ENCODE results near the gene SPEM2. TPM values are rescaled to one million over a fixed set of nuclear protein-coding genes. Genes with fewer than 3 reads are reported as not detected.

Gene SPEM2
- total RNA-seq, 1 experiment from 2014 or later: not detected

DNA sequence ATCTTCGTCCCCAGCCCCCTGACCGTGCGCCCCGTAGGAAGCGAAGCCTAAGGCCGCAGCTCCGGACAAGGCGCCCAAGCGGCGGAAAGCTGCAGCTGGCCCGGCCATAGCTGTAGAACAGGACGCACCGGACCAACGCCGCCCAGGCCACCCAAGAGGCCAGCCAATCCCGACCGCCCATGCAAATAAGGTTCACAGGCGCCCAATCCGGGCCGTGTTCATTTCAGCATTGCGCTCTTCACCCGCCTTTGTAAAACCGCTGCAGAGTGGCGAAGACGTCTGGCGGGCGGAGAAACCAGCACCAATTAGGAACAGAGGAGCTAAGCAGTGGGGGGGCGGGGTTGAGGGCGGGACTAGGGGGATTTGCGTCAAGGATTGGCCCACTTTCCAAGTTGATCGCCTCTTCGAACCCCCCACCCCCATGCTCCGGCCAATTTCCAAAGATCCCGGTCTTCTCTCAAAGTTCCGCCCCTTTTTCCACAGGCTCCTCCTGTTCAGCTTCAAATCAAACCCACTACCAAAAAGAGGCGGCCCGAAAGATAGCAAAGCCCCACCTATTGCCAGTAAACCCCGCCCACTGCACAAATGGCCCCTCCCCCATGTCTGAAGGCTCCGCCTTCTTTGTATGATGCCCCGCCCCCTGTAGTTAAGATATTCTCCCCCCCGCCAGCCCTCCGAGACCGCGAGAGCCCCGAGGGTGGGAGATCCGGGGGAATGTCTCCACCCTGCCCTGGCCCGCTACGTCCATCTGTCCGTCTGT lies 21.3 kb upstream of the SPEM2 start, which contains the start of gene TMEM256:
TMEM256 (minus strand) TSS at position 121 of the 760 bp plus-strand sequence; CDS start at position 108, 13 bp downstream.
- peak; percentile 100 for DNase-seq (ENCODE audit: low read depth)

DNA sequence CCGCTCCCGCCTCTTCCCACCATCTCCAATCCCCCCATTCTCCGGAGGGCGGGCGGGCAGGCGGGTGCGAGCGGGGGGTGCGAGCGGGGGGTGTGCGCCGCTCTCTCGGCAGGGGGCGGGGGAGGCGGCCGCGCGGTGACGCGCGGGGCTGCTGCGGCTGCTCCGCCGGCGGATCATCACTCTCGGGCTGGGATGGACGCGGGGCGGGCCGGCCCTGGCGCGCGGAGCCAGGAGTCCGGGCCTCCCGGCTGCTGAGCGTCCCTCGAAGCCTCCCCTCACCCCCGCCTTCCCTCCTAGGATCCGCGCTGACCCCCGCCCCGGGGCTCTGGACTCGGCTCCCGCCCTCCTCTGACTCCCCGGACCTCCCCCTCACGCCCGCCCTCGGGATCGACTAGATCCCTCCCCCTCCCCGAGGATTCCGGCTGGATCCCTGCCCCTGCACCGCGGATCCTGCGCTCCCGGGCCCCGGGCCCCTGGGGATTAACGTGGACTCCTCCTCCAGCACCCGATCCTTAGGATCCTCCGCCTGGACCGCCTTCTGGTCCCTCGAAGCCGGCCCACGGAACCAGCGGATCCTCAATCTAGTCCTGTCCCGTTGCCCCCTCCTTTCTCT lies 20.6 kb upstream of the SPEM2 start:
- DNase-seq (ENCODE audit: low read depth): peak; percentile 40

DNA sequence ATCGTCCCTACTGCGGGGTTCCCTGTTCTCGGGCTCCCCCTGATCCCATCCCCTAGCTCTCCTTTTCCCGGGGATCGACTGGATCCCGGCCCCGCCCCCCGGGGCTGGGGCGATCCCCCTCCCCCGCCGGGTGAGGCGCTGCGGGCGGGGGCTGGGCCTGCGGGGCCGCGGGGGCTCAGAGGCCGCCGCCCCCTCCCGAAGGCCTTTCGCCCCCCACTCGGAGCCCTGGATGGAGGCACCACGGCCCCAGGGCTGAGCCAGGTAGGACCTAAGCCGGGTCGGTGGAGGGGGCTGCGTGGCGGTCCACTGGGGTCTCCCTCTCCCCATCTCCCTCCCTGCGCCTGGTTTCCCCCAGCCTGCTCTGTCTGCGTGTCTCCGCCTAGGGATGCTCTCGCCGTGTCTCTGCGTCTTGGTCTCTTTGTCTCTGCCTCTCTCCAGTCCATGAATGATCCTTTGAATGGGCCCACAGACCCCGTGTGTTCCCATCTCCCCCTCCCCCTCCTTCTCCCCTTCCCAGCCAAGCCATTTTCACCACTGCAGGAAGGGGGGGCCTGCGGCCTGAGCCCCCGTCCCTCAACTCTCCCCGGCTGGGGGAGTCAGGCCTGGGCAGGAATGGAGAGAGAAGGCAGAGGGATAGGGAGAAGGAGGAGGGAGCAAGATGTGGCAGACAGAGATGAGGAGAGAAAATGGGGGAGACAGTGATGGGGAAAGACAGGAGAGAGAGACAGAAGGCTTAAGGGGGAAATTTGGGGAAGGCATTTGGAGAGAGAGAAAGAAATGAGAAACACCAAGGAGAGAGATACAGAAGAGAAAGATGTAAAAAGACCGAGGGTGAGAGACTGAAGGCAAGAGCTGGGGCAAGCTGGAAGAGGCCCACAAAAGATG lies 19.8 kb upstream of the SPEM2 start:
- peak; percentile 22 for DNase-seq (ENCODE audit: low read depth)

DNA sequence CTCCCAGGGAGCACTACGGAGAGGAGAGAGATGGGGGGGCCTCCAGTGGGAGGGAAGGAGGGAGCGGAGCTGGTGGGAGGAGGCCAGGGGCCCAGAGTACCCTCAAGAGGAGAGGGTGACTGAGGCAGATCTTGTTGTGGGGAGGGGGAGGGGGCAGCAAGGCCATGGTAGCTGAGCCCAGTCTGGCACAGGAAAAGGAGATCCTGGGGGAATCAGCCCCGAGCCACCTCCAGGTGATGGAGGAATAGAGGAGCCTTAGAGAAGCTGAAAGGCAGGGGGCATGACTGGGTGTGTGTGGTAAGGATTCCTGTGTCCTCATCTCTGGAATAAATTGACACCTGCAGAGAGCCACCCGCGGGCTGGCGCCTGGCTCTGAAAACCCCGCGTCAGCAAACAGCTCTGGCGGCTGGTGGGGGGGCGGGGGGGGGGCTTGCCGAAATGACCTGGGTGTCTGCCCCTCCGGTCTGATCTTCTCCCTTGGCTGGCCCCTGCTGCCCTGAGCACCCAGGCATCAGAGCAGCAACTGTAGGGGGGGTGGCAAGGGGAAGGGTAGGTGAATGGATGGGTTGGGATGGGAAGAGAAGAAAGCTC lies 19.1 kb upstream of the SPEM2 start:
- no peak for DNase-seq (ENCODE audit: low read depth)

DNA sequence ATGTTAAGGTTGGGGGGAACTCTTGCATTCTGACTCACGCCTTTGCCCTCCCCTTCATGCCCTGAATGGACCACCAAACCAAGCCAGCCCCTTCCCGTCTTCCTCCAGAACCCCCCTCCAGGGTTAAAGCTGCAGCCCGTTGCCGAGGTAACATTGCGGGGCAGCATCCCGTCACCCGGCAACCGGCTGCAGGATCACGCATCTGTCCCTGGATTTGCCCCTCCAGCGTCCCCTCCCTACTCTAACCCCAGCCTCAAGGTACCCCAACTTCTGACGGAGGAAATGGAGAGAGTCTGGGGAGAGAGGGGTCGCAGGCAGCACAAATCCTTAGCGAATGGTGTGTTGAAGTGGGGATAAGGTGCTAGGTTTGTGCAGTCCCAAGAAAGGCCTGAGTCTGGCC lies 18.3 kb upstream of the SPEM2 start:
- DNase-seq (ENCODE audit: low read depth): no peak

DNA sequence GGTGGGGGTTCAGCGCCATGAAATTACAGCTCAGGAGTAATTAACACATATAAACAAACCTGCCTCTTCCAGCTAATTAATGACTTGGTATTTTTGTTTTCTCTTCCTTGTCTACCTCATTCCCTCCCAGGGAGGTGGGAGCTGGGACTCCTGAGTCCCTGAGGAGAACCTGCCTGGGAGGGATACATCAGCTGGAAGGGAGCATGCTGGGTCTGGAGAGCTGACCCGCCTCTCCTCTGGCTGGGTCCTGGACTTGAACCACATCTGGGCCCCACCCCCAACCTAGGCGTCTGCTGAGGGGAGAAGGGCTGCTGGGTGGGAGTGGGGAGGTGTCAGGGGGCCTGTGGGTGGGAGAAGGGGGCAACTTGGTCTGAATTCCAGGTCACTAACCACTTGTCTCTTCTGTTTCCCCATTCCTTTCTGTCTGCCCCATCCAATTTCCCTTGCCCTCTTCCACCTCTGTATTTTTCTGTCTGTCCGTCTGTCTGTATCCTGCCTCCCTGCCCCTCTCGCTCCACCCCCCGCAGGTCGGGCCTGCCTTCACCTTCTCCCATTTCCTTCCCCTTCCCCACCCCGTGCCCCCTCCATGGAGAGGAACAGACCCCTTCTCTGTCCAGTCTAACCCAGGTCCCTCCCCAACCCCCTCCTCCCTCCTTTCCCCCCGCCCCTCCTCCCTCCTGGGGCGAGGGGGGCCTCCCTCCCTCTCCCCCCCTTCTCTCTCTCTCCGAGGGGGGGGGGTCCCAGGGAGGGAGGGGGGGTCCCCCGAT lies 17.7 kb upstream of the SPEM2 start, which contains the start of gene NLGN2:
NLGN2 (plus strand) TSS at position 361 of the 767 bp plus-strand sequence. CDS start 411 bp downstream, outside the sequence.
- DNase-seq (ENCODE audit: low read depth): no peak

DNA sequence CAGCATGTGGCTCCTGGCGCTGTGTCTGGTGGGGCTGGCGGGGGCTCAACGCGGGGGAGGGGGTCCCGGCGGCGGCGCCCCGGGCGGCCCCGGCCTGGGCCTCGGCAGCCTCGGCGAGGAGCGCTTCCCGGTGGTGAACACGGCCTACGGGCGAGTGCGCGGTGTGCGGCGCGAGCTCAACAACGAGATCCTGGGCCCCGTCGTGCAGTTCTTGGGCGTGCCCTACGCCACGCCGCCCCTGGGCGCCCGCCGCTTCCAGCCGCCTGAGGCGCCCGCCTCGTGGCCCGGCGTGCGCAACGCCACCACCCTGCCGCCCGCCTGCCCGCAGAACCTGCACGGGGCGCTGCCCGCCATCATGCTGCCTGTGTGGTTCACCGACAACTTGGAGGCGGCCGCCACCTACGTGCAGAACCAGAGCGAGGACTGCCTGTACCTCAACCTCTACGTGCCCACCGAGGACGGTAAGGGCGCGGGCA lies 17.1 kb upstream of the SPEM2 start:
- no peak for DNase-seq (ENCODE audit: low read depth)

DNA sequence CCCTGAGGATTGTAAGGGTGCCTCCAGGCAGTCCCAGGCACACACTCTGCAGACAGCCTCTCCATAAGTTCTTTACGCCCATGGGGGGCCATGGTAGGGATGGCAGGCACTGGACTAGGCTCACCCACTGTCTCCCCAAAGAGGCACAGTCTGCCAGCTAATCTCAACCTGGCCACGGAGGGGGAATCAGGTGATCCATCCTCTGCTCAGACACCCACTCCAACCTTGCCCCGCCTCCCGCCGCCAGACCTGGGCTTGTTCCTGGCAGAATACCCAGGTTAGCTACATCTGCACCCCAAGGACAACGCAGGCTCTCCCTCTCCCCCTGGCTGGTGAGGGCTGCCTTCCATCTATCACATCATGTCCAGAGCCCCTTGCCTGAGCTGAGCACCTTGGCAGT lies 16.6 kb upstream of the SPEM2 start:
- DNase-seq (ENCODE audit: low read depth): no peak

DNA sequence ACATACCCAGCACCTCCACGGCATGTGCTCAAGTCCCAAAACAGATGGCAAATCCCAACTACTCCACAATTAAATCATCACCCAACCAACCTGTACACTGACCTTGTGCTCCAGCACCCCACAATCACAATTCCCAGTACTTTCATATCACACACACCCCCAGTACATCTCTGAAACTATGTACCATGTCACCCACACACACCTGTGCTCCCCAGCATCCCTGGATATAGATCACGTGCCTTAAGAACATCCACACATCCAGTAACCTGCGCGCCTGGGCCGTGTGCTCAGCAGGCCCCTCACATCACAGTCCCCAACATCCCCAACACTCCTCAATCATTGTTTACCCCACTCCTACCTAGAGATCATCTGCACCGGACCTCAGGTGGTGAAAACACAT lies 15.7 kb upstream of the SPEM2 start:
- DNase-seq (ENCODE audit: low read depth): no peak

DNA sequence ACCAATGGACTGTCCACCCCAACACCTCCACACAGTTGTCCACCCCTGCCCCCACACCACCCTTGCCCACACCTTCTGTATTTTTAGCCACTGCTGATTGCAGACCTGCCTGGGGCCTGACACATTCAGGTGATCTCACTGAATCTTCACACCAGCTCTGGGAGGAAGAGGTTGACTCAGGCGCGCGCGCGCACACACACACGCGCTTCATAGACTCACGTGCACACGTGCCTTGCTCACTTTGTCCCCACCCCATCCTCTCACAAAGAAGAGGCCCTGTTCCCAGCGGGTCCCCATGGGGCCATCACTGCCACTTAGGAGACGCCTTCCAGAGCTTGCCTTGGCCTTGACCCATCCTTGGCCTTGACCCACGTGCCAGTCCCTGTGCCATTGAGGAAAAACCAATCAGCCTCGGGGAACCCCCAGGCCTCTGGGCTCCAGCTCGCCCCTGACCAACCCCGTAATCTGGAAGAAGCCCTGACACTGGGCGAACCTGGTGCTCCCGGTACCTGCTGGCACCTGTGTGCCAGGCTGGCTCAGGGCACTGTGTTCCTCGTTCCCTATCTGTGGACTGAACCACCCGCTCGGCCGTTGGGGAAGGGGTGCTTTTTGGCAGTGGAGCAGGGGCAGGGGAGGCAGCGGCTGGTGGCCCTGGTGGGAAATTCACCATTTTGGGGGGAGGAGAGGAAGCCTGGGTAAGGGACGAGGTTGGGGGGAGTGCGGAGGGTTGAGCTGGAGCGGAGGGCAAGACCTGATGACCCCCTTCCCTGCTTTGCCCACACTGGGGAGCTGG lies 14.6 kb upstream of the SPEM2 start:
- no peak for DNase-seq (ENCODE audit: low read depth)

DNA sequence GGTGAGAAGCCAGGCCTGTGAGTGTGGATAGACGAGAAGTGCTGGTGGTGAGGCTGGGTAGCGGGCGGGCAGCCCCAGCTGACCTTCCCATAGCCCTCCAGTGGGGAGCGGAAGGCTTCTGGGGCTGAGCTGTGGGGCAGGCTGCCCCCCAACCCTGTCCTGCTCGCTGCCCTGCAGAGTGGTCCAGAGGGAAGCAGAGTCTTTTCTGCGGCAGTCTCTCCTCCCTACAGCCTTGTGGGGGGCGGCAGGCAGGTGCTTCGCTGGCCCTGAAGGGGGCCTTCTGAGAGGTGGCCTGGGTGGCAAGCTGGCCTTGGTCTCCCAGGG lies 14.0 kb upstream of the SPEM2 start:
- DNase-seq (ENCODE audit: low read depth): no peak

DNA sequence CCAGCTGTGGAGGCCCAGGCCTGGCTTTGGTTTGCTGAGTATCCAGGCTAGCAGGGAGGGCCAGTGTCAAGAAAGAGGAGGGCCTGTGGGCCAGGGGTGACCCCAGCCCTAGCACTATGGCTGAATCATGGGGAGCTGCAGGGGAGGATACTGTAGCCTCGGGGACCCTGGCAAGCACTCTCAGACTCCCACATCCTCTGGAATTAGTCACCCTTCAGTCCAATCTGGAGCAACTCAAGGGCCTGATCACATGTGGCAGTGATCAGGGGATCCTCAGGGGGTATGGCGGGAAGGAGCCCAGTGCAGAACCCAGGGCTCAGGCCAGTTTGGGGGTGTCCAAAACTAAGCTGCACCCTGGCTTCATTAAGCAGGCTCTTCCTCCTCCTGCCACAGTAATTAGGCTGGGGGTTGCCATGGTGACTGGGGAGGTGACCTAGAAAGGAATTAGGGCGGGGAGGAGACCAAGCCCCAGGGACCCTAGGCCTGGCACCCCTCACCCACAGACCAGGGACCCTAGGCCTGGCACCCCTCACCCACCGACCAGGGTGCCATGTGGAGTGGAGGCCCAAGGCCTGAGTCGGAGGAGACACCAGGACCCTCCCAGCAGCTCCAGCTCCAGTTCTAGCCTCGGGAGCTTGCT lies 11.9 kb upstream of the SPEM2 start:
- peak; percentile 79 for DNase-seq (ENCODE audit: low read depth)

DNA sequence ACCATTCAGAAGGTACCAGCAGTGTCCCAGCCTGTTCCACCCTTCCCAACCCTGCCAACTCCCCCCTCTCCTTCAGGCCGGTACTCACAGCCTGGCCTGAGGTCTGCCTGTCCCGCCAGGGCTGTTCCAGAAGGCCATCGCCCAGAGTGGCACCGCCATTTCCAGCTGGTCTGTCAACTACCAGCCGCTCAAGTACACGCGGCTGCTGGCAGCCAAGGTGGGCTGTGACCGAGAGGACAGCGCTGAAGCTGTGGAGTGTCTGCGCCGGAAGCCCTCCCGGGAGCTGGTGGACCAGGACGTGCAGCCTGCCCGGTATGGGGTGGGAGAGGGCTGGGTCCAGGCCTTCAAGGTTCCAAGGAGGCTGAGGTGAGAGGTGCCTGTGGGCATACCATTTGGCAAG lies 10.6 kb upstream of the SPEM2 start:
- no peak for DNase-seq (ENCODE audit: low read depth)

DNA sequence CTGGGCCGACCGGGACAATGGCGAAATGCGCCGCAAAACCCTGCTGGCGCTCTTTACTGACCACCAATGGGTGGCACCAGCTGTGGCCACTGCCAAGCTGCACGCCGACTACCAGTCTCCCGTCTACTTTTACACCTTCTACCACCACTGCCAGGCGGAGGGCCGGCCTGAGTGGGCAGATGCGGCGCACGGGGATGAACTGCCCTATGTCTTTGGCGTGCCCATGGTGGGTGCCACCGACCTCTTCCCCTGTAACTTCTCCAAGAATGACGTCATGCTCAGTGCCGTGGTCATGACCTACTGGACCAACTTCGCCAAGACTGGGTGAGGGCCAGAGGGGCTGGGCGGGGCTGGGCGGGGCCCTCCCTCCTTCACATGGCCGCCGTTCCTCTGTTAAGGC lies 9.6 kb upstream of the SPEM2 start:
- no peak for DNase-seq (ENCODE audit: low read depth)

DNA sequence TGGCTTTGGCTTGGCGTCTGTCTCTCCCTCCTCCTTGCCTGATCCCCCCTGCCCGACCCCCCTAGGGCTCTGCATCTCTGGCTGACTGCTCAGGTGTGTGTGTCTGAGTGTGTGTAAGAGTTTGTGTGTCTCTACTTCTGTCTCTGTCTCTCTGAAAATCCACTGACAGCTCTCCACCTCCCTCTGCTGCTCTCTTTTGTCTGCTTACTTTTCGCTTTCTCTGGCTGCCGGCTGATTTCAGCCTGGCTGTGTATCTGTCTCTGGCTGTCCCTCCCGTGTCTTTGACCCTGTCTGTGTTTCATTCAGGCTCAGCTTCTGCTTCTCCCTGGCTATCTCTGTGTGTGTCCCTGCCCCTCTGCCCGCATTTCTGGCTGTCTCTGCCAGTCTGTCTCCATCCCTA lies 9.1 kb upstream of the SPEM2 start:
- DNase-seq (ENCODE audit: low read depth): no peak

DNA sequence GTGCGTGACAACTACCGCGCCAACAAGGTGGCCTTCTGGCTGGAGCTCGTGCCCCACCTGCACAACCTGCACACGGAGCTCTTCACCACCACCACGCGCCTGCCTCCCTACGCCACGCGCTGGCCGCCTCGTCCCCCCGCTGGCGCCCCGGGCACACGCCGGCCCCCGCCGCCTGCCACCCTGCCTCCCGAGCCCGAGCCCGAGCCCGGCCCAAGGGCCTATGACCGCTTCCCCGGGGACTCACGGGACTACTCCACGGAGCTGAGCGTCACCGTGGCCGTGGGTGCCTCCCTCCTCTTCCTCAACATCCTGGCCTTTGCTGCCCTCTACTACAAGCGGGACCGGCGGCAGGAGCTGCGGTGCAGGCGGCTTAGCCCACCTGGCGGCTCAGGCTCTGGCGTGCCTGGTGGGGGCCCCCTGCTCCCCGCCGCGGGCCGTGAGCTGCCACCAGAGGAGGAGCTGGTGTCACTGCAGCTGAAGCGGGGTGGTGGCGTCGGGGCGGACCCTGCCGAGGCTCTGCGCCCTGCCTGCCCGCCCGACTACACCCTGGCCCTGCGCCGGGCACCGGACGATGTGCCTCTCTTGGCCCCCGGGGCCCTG lies 8.3 kb upstream of the SPEM2 start:
- no peak for DNase-seq (ENCODE audit: low read depth)

DNA sequence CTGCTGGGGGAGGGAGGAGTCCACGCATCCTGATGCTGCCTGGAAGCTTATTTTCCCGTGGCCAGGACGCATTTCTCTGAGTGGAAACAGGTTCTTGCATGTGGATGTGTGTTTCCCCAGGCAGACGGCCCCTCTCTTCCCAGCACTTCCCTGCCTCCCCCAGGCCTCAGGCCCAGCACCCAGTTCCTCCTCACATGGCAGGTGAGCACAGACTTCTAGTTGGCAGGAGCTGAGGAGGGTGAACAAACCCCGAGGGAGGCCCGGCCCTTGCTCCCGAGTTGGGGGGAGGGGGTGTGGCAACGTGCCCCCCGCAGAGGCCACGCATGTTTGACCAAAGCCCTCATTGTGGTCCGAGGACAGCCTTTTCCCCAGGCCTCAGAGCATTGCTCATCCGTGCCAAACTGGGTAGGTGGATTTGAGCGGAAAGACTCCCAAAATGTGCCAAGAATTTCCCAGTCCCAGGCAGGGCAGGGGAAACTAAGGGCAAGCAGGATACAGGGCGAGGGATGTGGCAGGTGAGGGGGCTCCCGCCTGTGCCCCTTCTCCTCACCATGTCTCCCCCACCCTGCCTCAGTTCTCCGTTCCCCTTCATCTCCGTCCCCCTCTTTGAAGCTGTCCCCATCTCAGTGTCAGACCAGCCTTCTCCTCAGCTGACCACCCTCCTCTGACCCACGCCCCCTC lies 6.8 kb upstream of the SPEM2 start:
- no peak for DNase-seq (ENCODE audit: low read depth)

DNA sequence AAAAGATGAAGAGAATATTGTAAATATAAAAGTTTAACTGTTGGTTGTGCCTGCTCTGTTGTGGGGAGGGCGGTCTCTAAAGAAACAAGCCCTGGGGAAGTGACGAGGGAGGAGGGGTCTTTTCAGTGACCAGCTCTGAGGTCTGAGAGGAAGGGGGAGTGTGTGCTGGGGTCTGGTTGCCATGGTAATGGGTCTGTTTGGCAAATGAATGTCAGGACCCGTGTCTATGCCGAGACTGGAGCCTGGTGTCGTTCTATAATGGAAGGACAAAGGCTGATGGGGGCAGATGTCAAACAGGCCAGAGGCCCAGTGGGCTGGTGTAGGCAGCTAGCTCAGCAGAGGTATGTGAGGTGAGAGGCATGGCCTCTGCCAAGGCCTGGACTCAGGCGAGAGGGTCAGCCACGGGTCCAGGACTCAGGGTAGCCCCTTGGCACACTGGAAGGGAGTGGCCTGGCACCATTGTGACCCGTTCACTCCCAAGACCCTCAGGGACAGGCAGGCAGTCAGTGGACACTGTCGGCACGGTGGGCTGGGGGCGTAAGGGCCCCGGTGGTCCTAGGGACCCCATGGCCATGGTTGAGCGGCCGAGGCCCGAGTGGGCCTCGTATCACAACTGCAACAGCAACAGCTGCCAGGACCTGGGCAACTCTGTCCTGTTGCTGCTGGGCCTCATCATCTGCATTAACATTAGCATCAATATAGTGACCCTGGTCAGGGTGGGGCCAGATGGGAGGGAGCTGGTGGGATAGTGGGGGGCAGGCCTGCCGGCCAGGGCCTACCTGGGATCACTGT lies 5.4 kb upstream of the SPEM2 start, which contains the start of gene SPEM1:
SPEM1 (plus strand) TSS at position 506 of the 792 bp plus-strand sequence; CDS start at position 567, 61 bp downstream.
- no peak for DNase-seq (ENCODE audit: low read depth)
